ENCODE data around the gene OPA1.

Gene OPA1

DNA sequence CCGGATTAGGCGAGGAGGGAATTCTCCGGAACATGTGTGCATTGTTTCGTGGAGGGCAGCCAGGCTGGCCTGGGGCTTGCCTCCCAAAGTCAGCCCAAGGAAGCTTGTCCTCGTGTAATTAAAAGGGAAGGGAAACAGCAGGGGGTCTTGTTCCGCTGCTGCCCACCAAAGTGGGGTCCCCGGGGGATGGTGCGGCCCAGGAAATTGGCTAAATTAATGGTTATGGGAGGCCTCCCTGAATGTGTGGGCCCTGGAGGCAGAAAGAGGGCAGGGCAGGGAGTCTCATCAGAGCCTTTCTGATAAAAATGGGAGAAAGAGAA is 118.1 kb downstream of the OPA1 start:
- no peak for DNase-seq

DNA sequence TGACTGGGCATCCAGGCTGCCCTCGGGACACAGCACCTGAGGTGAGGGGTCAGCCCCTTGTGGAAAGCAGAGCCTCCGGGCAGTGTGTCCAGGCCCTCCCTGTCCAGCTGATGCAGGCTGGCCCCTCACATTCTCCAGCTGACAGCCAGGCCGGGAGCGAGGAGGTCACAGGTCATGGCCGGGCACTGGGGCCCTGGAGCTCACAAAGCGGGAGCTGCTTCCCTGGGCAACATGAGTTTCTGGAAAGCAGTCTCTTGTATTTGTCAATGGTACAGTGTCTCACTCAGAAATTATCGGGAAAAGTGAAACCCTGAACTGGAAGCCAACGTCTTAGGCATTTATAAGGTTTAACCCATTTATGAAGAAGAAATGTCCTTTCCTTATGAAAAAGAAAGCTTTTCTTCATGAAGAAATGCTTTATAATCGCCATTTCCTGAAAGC is 118.5 kb downstream of the OPA1 start:
- DNase-seq, result no peak

DNA sequence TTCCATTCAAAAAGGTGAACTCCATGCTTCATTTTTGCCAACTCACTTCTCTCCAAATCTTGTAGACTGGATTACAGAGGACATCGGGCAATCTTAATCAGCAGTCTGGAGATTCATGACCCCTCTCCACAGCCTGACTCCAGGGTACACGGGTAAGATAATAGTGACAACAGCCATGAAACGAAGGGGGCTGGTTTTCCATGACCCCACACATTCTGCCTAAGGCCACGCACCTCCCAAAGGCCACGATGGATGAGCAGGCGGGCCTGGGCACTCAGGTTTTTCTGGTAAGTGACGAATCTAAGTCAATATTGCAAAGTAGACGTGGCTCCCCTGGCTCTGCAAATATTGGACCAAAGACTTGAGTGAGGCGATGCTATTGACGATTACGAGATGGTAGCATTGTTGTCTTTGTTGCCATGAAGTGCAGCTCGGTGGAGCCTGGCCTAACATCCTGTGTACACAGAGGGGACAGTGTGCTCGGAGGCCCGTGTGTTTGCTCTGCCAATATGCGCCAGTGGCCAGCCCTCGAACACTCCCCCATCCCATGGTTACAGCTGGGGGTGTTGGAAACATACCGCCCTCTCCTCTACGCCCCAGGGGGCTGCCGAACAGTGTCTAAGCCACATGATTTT is 119.1 kb downstream of the OPA1 start:
- DNase-seq, result no peak

DNA sequence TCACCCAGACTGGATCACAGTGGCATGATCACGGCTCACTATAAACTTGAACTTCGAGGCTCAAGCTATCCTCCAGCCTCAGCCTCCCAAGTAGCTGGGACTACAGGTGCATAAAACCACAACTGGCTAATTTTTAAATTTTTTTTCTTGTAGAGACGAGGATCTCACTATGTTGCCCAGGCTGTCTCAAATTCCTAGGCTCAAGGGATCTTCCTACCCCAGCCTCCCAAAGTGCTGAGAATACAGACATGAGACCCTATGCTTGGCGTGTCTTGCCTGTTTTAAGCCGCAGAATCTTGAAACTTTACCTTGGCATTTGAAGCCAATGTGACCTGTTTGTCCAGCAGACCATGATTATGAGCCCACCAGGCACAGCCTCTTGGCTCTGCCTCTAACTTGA is 119.9 kb downstream of the OPA1 start:
- DNase-seq, result no peak

DNA sequence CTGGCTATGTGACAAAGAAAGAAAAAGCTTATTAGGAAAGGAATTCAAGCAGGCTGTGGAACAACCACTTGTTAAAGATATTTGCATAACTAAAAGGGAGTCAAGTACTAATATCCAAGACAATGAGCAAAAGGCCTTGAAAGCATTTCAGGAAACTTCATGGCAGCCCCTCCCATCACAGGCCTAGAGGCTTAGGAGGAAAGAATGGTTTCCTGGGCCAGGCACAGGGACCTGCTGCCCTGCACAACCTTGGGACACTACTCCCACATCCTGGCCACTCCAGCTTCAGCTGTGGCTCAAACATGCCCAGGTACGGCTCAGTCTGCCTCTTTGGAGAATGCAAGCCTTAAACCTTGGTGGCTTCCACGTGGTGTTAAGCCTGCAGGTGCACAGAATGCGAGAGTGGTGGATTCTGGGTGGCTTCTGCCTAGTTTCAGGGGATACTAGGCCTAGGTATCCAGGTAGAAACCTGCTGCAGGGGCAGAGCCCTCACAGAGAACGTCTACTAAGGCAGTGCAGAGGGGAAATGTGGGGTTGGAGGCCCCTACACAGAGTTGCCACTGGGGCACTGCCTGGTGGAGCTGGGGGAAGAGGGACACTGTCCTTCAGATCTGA is 121.6 kb downstream of the OPA1 start:
- no peak for DNase-seq

DNA sequence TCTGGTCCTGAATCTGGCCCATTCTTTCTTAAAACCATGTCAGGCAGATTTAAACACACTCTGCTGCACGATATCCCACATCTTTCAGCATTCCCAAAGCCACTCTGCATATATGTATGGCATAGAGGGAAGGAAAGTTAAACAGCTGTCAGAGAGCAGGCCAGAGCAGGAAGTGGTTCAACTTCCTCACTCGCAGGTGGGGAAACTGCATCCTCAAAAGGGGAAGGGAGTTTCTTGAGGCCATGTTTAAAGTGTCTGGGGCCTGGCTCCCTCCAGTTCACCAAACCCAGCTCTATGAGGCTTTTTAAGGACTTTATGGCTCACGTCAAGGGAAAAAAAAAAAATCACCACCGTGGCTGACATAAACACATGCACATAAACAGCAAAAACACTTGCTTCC is 123.1 kb downstream of the OPA1 start:
- no peak for DNase-seq

DNA sequence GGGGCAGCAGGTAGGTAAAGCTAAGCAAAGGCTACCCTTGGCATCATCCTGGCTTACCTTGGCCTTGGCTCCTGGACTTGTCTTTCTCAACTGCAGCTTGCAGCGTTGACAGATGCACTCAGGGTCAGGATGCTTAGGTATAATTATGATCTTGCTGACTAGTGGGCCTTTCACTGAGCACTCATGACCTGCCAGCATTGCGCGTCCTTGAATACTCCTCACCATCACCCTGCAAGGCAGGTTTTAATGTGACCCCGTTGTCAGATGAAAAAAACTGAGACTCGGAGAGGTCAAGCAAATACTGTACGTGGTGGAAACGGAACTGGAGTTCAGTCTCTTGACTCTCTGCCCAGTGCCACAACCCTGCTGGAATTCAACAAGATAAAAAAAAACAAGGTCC is 126.7 kb downstream of the OPA1 start:
- DNase-seq, result no peak

DNA sequence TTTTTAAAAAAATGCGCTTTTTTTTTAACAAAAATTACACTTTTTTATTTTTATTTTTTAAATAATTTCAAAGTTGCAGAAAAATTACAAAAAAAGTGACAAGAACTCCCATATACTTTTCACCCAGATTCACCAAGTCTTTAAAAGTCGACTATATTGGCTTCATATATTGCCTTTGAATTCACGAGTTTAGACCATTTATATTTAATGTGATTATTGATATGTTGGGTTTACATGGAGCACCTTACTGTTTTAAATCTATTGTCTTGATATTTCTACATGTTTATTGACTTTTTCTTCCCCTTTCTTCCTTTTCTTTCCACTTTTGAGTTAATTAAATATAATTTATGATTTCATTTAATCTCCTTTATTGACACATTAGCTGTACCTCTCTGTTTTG is 127.2 kb downstream of the OPA1 start:
- DNase-seq, result no peak

DNA sequence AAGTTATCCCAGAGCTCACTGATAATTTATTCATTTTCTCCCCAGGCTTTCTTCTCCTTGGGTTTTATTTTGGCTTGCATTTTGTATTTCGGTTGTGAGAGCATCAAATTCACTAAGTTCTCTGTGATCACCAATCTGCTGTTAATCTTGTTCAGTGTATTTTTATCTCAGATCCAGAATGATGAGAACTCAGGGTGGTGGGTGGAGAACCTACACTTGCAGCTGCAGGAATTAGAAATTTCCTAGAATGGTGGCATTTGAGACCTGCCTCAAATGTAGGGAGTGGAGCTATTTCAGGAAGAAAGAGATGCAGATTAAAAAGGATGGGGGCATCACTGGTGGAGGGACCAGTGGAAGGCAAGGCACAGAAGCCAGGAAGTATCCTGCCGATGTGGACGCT is 129.6 kb downstream of the OPA1 start:
- no peak for DNase-seq

DNA sequence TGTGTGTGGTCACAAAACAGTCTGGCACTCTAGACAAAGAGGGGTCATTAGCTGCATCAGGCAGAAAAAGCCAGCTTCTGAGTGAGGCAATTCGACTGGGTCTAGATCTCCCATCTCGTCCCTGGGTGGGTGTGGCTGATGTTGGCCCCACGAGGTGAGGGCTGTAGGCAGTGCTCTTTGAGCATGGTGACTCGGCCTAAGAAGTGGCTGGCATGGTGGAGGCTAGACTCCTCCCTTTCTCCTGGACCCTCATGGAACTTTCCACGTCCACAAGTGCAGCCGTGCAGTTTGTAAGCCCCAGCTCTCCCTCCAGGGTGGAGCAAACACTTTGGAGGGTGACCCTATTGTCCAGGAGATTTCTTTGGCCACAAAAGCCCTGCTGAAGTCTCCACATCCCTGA is 134.1 kb downstream of the OPA1 start:
- DNase-seq, result no peak

DNA sequence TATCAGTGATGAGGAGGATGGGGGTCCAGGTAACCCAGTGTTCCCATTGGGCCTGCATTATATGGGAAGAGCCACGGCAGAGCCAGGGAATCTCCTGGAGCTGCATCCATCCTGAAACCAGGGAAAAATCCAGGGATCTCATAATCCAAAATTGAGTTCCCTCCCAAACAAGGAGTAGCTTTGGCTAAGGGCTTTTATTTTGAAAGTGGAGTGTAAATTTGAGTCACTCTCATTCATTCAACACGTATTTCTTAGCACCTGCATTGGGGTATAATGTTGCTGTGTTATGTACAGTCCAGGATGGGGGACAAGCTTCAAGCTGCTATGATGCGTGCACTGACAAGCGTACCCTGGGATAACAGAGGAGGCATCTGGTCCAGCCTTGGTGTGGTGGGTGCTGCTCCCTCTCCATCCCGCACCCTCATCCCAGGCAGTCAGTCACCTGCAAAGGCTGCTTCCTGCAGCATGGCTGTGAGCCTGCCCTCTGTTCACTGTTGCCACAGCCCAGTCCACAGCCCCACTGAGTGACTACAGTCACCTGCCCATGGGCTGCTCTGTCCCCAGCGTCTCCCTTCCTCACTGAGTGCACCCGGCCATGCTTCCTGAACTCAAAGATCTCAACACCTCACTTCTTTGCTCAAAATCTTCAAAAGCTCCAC is 135.6 kb downstream of the OPA1 start:
- no peak for DNase-seq

DNA sequence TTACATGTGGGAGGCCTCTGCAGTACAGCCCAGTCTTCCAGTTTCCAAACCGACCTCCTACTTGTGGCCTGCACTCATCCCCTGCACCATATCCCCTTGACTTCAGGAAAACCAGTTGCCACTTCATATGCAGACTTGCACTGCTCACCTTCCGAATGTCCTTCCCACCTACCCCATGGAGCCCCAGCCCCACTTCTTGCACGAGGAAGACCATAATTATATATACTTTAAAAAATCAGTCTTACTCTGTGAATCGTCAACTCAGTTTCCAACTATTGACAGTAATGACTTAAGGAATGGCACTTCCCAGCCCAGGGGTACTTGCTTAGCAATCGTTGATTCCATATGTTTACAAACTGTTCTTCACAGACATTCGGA is 136.1 kb downstream of the OPA1 start:
- no peak for DNase-seq

DNA sequence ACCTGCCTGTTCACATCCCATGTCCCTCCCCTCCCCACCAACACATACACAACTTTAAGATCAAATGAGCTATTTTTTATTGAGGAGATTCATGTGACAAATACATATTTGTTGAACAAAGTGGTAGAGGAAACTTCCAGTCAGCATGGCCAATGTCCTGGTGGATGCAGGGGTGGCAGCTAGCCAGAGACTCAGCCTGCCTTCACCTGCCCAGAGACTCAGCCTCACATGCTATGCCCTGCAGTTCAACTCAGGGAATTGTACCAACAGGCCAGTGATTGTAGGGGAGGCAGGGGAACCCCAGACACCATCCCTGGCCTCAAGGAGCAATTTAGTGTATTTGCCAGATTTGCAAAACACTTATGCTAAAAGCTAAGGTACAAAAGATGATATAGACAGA is 136.6 kb downstream of the OPA1 start:
- DNase-seq, result no peak

DNA sequence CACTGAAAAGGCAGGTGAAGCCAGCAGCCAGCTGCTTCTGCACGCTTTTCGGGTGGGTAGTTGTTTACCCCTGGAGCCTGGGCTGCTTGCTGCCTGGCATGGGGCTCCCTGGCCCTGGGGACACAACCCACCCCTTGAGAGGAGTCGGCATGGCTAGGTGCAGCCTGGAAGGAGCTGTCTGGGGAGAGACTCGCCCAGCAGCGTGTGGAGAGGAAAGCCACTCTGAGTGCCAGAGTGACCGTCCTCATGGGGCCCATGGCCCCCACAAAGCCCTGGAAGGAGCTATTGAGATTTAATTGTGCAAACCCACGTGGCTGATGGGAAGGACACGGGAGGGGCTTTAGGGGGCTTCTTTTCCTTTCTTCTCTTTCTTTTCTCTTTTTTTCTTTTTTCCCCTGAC is 137.5 kb downstream of the OPA1 start:
- no peak for DNase-seq

DNA sequence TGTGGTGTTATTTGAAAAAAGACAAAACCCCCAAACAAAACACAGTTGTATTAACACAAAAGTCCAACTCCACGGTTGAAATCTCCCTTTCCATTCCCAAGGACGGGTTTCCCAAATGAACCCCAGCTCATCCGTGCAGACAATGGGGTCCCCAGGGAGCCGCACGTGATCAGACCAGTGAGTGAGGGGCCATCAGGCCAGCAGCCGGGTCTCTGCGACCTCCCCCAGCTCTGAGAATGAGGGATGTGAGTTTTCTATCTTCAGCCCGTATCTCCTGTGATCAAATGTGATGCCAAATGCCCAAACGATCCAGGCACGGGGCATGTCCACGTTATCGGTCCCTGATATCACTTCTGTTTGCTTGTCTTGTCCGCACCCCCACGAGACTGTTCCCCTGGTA is 138.0 kb downstream of the OPA1 start:
- no peak for DNase-seq

DNA sequence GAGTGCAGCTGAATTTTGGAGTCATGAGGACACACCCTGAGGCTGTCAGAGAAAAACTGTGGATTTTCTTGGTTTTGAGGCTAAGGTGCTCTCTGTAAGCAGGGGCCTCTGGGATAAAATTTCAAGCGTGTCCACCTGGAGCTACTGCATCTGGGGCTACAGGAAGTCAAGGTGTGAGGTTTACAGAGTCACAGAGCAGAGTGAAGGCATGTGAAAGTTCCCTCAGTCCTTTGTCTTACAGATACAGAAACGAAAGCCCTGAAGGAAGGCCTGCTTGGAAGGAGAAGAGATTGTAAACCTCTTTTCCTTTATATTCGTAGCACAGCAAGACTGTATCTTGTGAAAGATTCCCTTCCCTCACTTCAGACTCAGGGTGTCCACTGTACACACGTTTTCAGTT is 138.6 kb downstream of the OPA1 start:
- no peak for DNase-seq

DNA sequence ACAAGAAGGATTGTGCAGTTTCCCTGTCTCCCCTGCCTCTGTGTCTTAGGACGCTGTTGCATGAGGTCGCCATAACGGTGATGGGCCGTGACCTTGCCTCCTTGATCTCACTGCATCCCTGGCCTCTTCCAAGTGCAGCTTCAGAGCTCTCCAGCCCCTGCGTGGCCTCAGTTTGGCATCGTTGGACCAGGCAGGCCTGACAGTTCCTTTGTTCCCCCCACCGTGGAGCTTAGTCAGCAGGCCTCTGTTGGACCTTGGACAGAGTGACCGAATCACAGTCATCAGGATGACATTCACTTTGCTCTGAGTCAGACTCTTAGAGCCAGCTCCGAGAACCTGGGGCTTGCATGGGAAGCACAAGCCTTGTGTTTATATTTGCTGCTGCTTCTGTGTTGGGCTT is 139.4 kb downstream of the OPA1 start:
- peak; percentile 66 for DNase-seq

DNA sequence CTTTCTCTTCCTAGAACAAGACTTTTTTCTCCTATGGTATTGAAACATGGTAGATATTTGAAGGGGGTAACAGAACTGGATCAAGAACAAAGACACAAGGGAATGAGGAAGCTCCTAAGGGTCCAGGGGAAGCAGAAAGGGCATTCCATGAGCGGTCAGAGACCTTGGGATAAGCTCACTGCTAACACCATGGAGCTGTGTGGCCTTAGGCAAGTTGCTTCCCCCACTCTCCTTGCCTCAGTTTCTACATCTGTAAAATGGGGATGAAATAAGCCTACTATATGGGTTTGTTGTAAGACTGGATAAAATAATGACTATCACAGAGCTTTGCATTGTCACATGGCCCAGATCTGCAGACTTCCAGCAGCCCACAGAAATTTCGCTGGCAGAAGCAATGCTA is 139.8 kb downstream of the OPA1 start:
- DNase-seq, result no peak

DNA sequence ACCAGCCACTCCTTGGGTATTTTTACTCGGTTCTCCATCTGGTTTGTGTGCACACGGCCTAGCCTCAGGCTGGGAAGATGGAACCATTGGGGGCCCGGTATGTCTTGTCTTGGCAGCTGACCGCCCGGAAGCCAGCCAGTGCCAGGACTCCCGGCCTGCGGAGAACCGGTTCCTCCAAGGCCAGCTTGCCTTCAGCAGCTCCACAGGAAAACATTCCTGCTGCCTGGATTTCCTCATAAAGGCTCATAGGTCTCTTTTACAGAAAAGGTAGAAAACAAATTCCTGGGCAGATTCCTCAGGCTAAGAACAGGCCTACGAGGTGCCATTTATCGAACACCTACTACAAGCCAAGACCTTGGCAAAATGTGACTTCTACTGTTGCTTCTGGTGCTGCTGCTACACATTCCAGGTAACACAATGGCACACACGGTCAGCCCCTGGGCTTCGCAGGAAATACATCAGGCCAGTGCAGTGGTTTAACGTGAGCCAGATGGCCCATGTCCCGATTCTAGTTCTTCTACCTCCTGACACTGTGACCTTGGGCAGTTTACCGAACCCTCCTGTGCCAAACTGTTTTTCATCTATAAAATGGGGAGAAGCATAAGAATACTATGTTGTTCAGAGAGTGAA is 141.8 kb downstream of the OPA1 start:
- no peak for DNase-seq

DNA sequence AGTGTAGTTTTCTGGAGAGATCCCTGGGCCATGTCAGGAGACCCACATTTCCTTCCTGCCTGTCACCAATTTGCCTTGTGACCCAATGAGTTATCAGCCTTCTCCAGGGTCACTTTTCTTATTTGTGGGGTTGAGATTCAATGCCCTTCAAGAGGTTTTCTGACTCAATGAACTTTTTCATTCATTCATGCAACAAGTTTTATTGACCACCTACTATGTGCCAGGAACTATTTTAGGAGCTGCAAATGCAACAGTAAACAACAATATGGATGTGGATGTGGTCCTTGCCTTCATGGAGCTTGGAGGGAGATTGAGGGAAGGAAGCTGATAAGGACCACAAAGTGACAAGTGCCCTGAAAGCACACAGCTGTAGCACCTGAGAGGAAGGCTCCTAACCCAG is 142.8 kb downstream of the OPA1 start:
- DNase-seq, result no peak

DNA sequence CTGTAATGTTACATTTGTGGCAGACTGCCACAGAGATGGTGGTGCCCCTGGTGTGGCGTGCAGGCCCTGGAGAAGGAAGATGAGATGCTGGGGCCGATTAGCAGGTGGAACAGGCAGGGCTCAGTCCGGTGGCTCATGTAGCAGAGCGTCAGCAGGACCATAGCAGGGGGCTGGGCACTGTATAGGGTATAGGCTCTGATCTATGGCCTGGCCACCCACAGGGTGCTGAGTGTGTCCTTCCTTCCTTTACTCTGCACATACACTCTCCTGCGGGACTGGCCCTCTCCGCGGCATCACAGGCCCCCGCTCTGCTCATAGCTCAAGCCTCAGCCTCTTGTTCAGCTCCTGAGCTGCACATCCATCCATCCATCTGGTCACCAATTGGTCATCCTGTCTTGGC is 143.6 kb downstream of the OPA1 start:
- DNase-seq, result no peak

DNA sequence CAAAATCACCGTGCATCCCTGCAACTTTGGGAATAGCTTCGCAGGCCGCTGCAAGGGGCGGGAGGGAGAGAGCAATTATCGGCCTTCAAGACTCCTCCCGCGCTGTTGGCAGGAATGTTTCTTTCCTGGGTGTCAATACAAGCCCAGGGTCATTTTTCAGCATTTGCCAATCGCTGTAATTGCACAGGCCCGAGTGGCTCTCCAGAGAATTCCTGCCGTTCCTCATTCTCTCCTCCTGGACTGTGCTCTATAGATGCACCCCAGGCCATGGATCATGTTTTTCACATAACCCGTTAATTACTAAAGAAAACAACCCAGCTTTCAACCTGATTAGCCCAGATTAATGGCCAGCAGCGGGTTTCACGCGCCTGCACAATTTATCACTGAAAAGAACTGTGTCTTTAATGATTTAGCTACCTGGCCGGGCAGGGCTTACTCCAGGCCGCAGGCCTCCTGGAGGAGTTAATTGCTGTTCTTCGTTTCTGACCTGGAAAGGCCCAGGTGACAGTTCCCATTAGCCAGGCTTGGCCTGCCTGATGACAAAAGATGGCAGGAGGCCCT is 144.3 kb downstream of the OPA1 start:
- no peak for DNase-seq

DNA sequence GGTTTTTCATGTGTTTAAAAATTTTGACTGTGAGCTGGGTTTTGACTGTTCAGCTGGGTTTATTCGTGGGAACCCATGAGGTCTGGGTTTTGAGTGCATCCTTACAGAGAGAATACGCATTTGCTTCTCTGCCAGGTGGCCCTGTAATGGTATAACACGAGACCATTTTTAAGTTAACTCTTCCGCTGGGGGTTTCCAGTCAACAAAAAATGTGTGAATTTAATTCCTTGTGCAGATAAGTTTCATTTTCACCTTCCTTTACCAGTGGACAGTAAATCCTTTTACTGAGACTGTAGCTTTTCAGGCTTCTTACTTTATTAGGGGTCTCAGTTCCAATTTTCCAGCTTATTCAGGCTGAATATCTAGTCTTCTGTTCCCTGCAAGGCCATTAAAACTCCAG is 149.6 kb downstream of the OPA1 start:
- DNase-seq, result no peak

DNA sequence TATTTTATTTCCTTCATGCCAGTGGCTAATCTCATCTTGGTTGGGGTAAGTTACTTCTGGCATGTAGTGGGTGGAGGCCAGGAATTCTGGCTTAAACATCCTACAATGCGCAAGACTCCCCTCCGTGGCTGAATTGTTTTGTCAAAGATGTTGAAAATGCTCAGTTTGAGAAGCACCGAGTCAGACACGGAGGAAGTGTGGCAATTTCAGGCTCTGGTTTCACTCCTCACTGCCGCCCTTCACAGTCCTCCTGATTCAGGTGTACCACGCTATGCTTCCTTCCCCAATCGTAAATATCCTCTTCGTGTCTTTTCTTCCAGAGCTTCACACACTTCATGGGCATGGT is 150.7 kb downstream of the OPA1 start:
- DNase-seq, result no peak
